HG02623 (cell line): ENCODE measurements around the gene SCG3.

Experiments used
- ATAC-seq: cut with Tn5 transposase; IDR thresholded peaks from one replicate; pipeline ENCODE4 v1.9.1; 2021; ENCODE audit warnings: moderate library complexity; ENCODE audit not compliant: unreplicated experiment

SCG3 gene

GRCh38 chr15:51726302-51727073, 45.2 kb downstream of the SCG3 start:
- ATAC-seq = peak; percentile 78

- ATAC-seq = no peak
Measured at GRCh38 chr15:51727141-51727897, 46.0 kb downstream of the SCG3 start.

GRCh38 chr15:51731549-51732267, 50.4 kb downstream of the SCG3 start:
- peak; percentile 46 for ATAC-seq

GRCh38 chr15:51732646-51733045, 51.3 kb downstream of the SCG3 start:
- ATAC-seq = no peak

- ATAC-seq = no peak
Measured at GRCh38 chr15:51735228-51736010, 54.1 kb downstream of the SCG3 start.

DNA sequence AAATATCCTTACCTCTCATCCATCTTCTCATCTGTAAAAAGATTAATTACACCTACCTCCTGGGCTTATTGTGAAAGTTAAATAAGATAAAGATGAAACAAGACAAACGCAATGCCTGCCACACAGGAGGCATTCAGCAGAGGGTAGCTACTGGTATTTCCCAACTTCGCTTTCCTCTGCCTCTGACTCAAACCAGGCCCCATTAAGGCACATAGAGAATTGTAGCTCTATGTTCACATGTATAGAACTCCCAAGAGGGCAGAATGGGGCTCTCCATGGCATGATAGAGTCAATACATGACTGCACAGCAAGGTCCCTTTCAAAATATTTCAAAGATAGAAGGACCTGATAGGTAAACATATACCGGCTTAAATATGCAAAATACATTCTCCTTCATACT, 54.8 kb downstream of the SCG3 start:
- peak; percentile 14 for ATAC-seq

GRCh38 chr15:51736751-51737521, 55.6 kb downstream of the SCG3 start:
- ATAC-seq = peak; percentile 29

- peak; percentile 40 for ATAC-seq
Measured at GRCh38 chr15:51737522-51738305, 56.4 kb downstream of the SCG3 start, which contains the start of gene LYSMD2. Gene LYSMD2, minus strand, starts transcription at chr15:51737655. Its CDS starts 33 bp downstream, at chr15:51737622.

GRCh38 chr15:51738553-51738952, 57.2 kb downstream of the SCG3 start:
- no peak for ATAC-seq

- no peak for ATAC-seq
Measured at GRCh38 chr15:51739061-51739712, 57.9 kb downstream of the SCG3 start.

GRCh38 chr15:51749307-51749706, 68.0 kb downstream of the SCG3 start:
- no peak for ATAC-seq

DNA sequence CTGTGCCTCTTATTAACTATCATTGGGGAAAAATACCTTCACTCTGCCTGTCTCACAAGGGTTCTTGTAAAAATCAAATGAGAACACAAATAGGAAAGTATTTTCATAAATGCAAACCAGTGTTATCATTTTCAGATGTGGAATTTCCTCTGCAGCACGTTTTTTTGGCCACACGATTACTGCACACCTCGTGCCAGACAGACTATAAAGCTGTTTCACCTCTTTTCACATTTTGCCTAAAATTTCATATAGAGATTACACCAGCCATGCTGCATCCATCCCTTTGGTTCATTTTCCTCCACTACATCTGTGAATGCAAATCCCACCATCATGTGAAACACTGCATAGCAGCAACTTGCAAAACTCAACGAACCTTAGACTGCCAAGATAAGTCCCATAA, 68.9 kb downstream of the SCG3 start:
- ATAC-seq = no peak

GRCh38 chr15:51750792-51751696, 69.7 kb downstream of the SCG3 start, which contains the start of gene TMOD2:
Gene TMOD2, plus strand, starts transcription at chr15:51751597. Its CDS starts 14,845 bp downstream, at chr15:51766442.
- ATAC-seq = peak; percentile 55

- peak; percentile 29 for ATAC-seq
Measured at GRCh38 chr15:51751697-51752683, 70.7 kb downstream of the SCG3 start.

- no peak for ATAC-seq
Measured at GRCh38 chr15:51752888-51753287, 71.6 kb downstream of the SCG3 start.

GRCh38 chr15:51754267-51754666, 73.0 kb downstream of the SCG3 start:
- ATAC-seq = no peak
